SK-N-SH (cell line): Measurements from ENCODE around the gene POLR3B. TPM values are rescaled to one million over a fixed set of nuclear protein-coding genes. Genes with fewer than 3 reads are reported as not detected.

ENCODE experiments used
- CTCF ChIA-PET: fragments of 300-600, 350-600 bp; formaldehyde crosslinking; extraction: SDS; loops from one replicate; lab custom pipeline; 2021; lab: Yijun Ruan, JAX
- POLR2A ChIA-PET: fragments of 350-600 bp; sonication (Branson Sonifier 250); formaldehyde crosslinking; extraction: SDS; loops from one replicate; lab custom pipeline; 2020; ENCODE audit warnings: antibody characterized with exemption, inconsistent platforms; lab: Yijun Ruan, JAX
- DNase-seq: peaks from one replicate; pipeline ENCODE4 v3.0.0; 2012
- H2AFZ ChIP-seq: fragments of 200-600 bp; sonication (generic); 2 replicates; pipeline ENCODE4 v1.8.1; 2016; ENCODE audit warnings: antibody characterized with exemption, mild to moderate bottlenecking, low read depth
- H3F3A ChIP-seq: fragments of 200-600 bp; sonication (generic); replicated peaks from 2 replicates; pipeline ENCODE3; 2016; ENCODE audit warnings: antibody characterized with exemption, mild to moderate bottlenecking; ENCODE audit not compliant: insufficient read depth
- H3K27ac ChIP-seq, 2 experiments: fragments of 200-500 bp in 1 of 2; fragments of 200-600 bp in 1 of 2; sonication (Bioruptor generic) in 1 of 2; sonication (generic), shearing (Covaris generic) in 1 of 2; 2 replicates each; pipeline versions ENCODE4 v1.5.1 to v1.6.1; 2014 to 2016; ENCODE audit warnings: low read depth in 2 of 2, inconsistent platforms in 1 of 2, low read length in 1 of 2, mild to moderate bottlenecking in 1 of 2, mixed read lengths in 1 of 2
- H3K27me3 ChIP-seq: fragments of 200-600 bp; sonication (generic), shearing (Covaris generic); 2 replicates; pipeline ENCODE4 v1.6.1; 2016; ENCODE audit warnings: mixed run types; ENCODE audit not compliant: insufficient read depth
- H3K36me3 ChIP-seq, 2 experiments: fragments of 200-500 bp in 1 of 2; fragments of 200-600 bp in 1 of 2; sonication (Bioruptor generic) in 1 of 2; sonication (generic) in 1 of 2; replicated peaks in 1 of 2; 2 replicates each; pipeline versions ENCODE3 to v1.5.1; 2014 to 2016; ENCODE audit warnings: low read length in 1 of 2, mild to moderate bottlenecking in 1 of 2; ENCODE audit not compliant: insufficient read depth in 2 of 2, control insufficient read depth in 1 of 2
- H3K4me1 ChIP-seq, 2 experiments: fragments of 200-500 bp in 1 of 2; fragments of 200-600 bp in 1 of 2; sonication (Bioruptor generic) in 1 of 2; sonication (generic), shearing (Covaris generic) in 1 of 2; 2 replicates each; pipeline versions ENCODE4 v1.5.1 to v1.6.1; 2014 to 2016; ENCODE audit warnings: low read depth in 1 of 2, low read length in 1 of 2, mixed run types in 1 of 2; ENCODE audit not compliant: insufficient read depth in 2 of 2, control insufficient read depth in 1 of 2
- H3K4me2 ChIP-seq: fragments of 200-600 bp; sonication (generic), shearing (Covaris generic); 2 replicates; pipeline ENCODE4 v1.6.1; 2017; ENCODE audit warnings: mixed run types
- H3K4me3 ChIP-seq, 2 experiments: fragments of 200-500 bp in 1 of 2; fragments of 200-600 bp in 1 of 2; sonication (Bioruptor generic) in 1 of 2; sonication (generic), shearing (Covaris generic) in 1 of 2; 2 replicates each; pipeline versions ENCODE4 v1.5.1 to v1.8.1; 2014 to 2016; ENCODE audit warnings: low read depth in 2 of 2, inconsistent platforms in 1 of 2, low read length in 1 of 2, mild to moderate bottlenecking in 1 of 2, mixed read lengths in 1 of 2, moderate library complexity in 1 of 2
- H3K79me2 ChIP-seq: fragments of 200-600 bp; sonication (generic); 2 replicates; pipeline ENCODE4 v1.8.1; 2017; ENCODE audit warnings: mild to moderate bottlenecking; ENCODE audit not compliant: insufficient read depth
- H3K9ac ChIP-seq: fragments of 200-600 bp; sonication (generic); 2 replicates; pipeline ENCODE4 v1.6.1; 2017; ENCODE audit warnings: mixed run types
- H3K9me2 ChIP-seq: fragments of 200-600 bp; sonication (generic); 2 replicates; pipeline ENCODE4 v1.6.1; 2017; ENCODE audit warnings: mixed run types
- H3K9me3 ChIP-seq: fragments of 200-600 bp; sonication (generic); 2 replicates; pipeline ENCODE4 v1.6.1; 2017; ENCODE audit warnings: mixed run types, mild to moderate bottlenecking, moderate library complexity
- H4K20me1 ChIP-seq: fragments of 200-600 bp; sonication (generic); 2 replicates; pipeline ENCODE4 v1.6.1; 2017; ENCODE audit warnings: mild to moderate bottlenecking, mixed run types; ENCODE audit not compliant: insufficient read depth
- CHD2 ChIP-seq: fragments of 150-350 bp; IDR thresholded peaks from 2 replicates; pipeline ENCODE4 v1.6.1; 2018; ENCODE audit warnings: low read length; ENCODE audit not compliant: partially characterized antibody
- ELF1 ChIP-seq: IDR thresholded peaks from 2 replicates; pipeline ENCODE4 v1.4.0; 2012
- EP300 ChIP-seq, 2 experiments: IDR thresholded peaks; 2 replicates each; pipeline versions ENCODE4 v1.4.0 to v1.6.1; 2012; ENCODE audit warnings: borderline replicate concordance in 1 of 2, low read depth in 1 of 2, low read length in 1 of 2
- EZH2phosphoT487 ChIP-seq: fragments of 200-600 bp; sonication (generic); IDR thresholded peaks from 2 replicates; pipeline ENCODE4 v1.6.1; 2017; ENCODE audit warnings: low read depth, mixed run types, mild to moderate bottlenecking, antibody characterized with exemption, moderate library complexity, borderline replicate concordance
- FOSL2 ChIP-seq: IDR thresholded peaks from 2 replicates; pipeline ENCODE4 v1.4.0; 2012; ENCODE audit warnings: low read depth, mild to moderate bottlenecking, moderate library complexity, borderline replicate concordance
- FOXJ3 ChIP-seq: sonication (generic); formaldehyde crosslinking; IDR thresholded peaks from 2 replicates; pipeline ENCODE4 v1.5.1; 2020; ENCODE audit warnings: mild to moderate bottlenecking, missing genetic modification reagents
- FOXM1 ChIP-seq: IDR thresholded peaks from 2 replicates; pipeline ENCODE4 v1.4.0; 2012; ENCODE audit warnings: low read depth, mild to moderate bottlenecking
- GABPA ChIP-seq: IDR thresholded peaks from 2 replicates; pipeline ENCODE4 v1.4.0; 2012; ENCODE audit warnings: low read depth, mild to moderate bottlenecking
- GATA2 ChIP-seq: sonication (generic); formaldehyde crosslinking; IDR thresholded peaks from 2 replicates; pipeline ENCODE4 v1.5.0; 2020; ENCODE audit warnings: mild to moderate bottlenecking, missing genetic modification reagents
- JUND ChIP-seq: IDR thresholded peaks from 2 replicates; pipeline ENCODE4 v1.4.0; 2012
- MEF2A ChIP-seq: IDR thresholded peaks from 2 replicates; pipeline ENCODE4 v1.4.0; 2012; ENCODE audit warnings: low read depth, borderline replicate concordance
- MXI1 ChIP-seq: IDR thresholded peaks from 2 replicates; pipeline ENCODE4 v1.6.1; 2012; ENCODE audit warnings: mild to moderate bottlenecking, low read depth, low read length, improper control_type of control experiment
- NFIC ChIP-seq: IDR thresholded peaks from 2 replicates; pipeline ENCODE4 v1.4.0; 2012; ENCODE audit warnings: borderline replicate concordance
- NRF1 ChIP-seq: IDR thresholded peaks from 2 replicates; pipeline ENCODE4 v1.6.1; 2012; ENCODE audit warnings: low read depth, mild to moderate bottlenecking, low read length
- RCOR1 ChIP-seq: fragments of 150-350 bp; IDR thresholded peaks from 2 replicates; pipeline ENCODE4 v1.6.1; 2017; ENCODE audit warnings: antibody characterized with exemption, low read length
- RFX5 ChIP-seq: IDR thresholded peaks from 2 replicates; pipeline ENCODE4 v1.6.1; 2012; ENCODE audit warnings: mild to moderate bottlenecking, improper control_type of control experiment, low read length
- RXRA ChIP-seq: IDR thresholded peaks from 2 replicates; pipeline ENCODE4 v1.4.0; 2012; ENCODE audit warnings: low read depth, mild to moderate bottlenecking, borderline replicate concordance
- SIN3A ChIP-seq: IDR thresholded peaks from 2 replicates; pipeline ENCODE4 v1.6.1; 2012; ENCODE audit warnings: low read depth, mild to moderate bottlenecking, low read length, moderate library complexity, borderline replicate concordance
- SMC3 ChIP-seq: IDR thresholded peaks from 2 replicates; pipeline ENCODE4 v1.6.1; 2012; ENCODE audit warnings: low read depth, low read length, improper control_type of control experiment
- TCF12 ChIP-seq: IDR thresholded peaks from 2 replicates; pipeline ENCODE4 v1.4.0; 2012
- TEAD4 ChIP-seq: IDR thresholded peaks from 2 replicates; pipeline ENCODE4 v1.4.0; 2012; ENCODE audit warnings: mild to moderate bottlenecking, borderline replicate concordance; ENCODE audit not compliant: insufficient read depth
- YY1 ChIP-seq: IDR thresholded peaks from 2 replicates; pipeline ENCODE4 v1.4.0; 2012; ENCODE audit warnings: low read depth, mild to moderate bottlenecking
- WGBS: methylation state at CpG from one replicate; pipeline ENCODE4 v1.1.6; 2017; ENCODE audit warnings: low lambda C conversion rate; 5-methylcytosine and 5-hydroxymethylcytosine counted together
- polyA plus RNA-seq, 3 experiments: library from polyadenylated mRNA; depleted of rRNA; stranded (reverse); fragments of >200 nt; gene quantifications; 2 replicates each; pipeline ENCODE4 v1.2.3, GENCODE V29; 2012
- TF ChIP-seq, protein P1 (sequence below): fragments of 200-600 bp; sonication (generic); IDR thresholded peaks from 2 replicates; pipeline ENCODE4 v1.6.1; 2017; ENCODE audit warnings: antibody characterized with exemption, mild to moderate bottlenecking, moderate library complexity
- TF ChIP-seq, protein P2 (sequence below): fragments of 150-350 bp; IDR thresholded peaks from 2 replicates; pipeline ENCODE4 v1.6.1; 2017; ENCODE audit warnings: antibody characterized with exemption, low read length, low read depth, borderline replicate concordance
- TF ChIP-seq, protein P3 (sequence below): IDR thresholded peaks from 2 replicates; pipeline ENCODE4 v1.4.0; 2012; ENCODE audit warnings: low read depth
- TF ChIP-seq, protein P4 (sequence below): IDR thresholded peaks from 2 replicates; pipeline ENCODE4 v1.4.0; 2012; ENCODE audit warnings: low read depth, borderline replicate concordance
- TF ChIP-seq, protein P5 (sequence below): IDR thresholded peaks from 2 replicates; pipeline ENCODE4; 2012

Gene POLR3B
- polyA plus RNA-seq, 1 of the 3 experiments (the other 2 are of a cell fraction), result 3.3 TPM

DNA sequence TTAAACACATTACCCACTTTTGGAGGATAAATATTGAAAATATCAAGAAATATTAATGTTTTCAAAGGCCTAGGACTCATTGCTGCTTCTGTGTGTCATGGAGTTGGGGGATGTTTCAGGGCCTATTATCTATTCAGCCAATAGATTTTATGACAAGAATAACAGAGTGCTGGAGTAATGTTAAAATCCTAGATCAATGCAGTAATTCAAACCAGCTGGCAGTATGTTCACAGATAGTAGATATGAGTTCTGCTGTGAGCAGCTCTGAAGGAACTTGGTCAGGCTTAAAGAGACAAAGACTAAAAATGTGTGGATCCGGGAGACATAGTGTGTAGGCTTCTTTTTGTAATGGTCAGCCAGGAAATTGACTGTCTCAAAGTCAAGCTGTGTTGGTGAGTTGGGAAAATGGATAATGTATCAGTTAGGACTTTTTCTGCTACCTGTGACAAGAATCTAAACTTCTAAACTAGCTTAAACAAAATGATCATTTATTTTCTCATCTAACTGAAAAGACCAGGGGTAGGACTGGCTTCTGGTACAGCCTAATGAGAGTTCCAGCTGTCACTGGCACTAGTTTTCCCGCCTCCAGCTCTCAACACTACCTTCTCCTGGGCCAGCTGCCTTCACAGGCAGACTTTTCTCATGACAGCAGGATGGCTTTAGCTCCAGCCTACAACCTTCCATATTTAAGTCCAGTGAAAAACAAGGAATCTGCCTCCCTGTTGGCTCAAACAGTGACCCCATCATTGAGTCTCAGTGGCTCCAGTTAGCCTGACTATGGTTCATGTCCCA lies 16.3 kb upstream of the POLR3B start:
- DNase-seq, result peak; percentile 45
- Histone ChIP-seq H3K9ac (no peak overlapping the region), H3K36me3 (peaks cover 0 to 3% of the 10 kb centered on the region in 2 experiments), H3K27ac (peak overlapping the region; percentile 8 to 71; a peak in 2 of 4 replicates), H3K4me2 (no peak overlapping the region), H3F3A (peaks cover 13% of the 10 kb centered on the region), H3K9me2 (no peaks in the 10 kb centered on the region), H3K27me3 (no peaks in the 10 kb centered on the region), H3K9me3 (no peaks in the 10 kb centered on the region), H4K20me1 (no peaks in the 10 kb centered on the region), H3K79me2 (no peaks in the 10 kb centered on the region), H3K4me3 (no peak overlapping the region; a peak in 1 of 4 replicates), H3K4me1 (peaks cover 4 to 6% of the 10 kb centered on the region in 2 experiments; a peak in 3 of 4 replicates), H2AFZ (no peak overlapping the region)
- no peak for TF ChIP-seq SMC3
- TF ChIP-seq GABPA, result no peak
- peak; percentile 67 for TF ChIP-seq GATA2 (CRISPR knock-in tag)
- TF ChIP-seq, protein P1, sequence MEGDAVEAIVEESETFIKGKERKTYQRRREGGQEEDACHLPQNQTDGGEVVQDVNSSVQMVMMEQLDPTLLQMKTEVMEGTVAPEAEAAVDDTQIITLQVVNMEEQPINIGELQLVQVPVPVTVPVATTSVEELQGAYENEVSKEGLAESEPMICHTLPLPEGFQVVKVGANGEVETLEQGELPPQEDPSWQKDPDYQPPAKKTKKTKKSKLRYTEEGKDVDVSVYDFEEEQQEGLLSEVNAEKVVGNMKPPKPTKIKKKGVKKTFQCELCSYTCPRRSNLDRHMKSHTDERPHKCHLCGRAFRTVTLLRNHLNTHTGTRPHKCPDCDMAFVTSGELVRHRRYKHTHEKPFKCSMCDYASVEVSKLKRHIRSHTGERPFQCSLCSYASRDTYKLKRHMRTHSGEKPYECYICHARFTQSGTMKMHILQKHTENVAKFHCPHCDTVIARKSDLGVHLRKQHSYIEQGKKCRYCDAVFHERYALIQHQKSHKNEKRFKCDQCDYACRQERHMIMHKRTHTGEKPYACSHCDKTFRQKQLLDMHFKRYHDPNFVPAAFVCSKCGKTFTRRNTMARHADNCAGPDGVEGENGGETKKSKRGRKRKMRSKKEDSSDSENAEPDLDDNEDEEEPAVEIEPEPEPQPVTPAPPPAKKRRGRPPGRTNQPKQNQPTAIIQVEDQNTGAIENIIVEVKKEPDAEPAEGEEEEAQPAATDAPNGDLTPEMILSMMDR, result no peak
- TF ChIP-seq, protein P2, sequence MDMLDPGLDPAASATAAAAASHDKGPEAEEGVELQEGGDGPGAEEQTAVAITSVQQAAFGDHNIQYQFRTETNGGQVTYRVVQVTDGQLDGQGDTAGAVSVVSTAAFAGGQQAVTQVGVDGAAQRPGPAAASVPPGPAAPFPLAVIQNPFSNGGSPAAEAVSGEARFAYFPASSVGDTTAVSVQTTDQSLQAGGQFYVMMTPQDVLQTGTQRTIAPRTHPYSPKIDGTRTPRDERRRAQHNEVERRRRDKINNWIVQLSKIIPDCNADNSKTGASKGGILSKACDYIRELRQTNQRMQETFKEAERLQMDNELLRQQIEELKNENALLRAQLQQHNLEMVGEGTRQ, result no peak
- no peak for TF ChIP-seq MEF2A
- no peak for TF ChIP-seq SIN3A
- no peak for TF ChIP-seq NRF1
- TF ChIP-seq MXI1, result no peak
- TF ChIP-seq EP300 (IDR thresholded peaks at IDR 0.05; ENCODE audit: borderline replicate concordance in 1 of 2, low read depth in 1 of 2, low read length in 1 of 2), result peak in 1 of 2 experiments; percentile 67; a peak in 1 of 4 replicates
- no peak for TF ChIP-seq FOXM1
- TF ChIP-seq NFIC, result no peak; the same call in 1 of the 2 replicates
- TF ChIP-seq, protein P3, sequence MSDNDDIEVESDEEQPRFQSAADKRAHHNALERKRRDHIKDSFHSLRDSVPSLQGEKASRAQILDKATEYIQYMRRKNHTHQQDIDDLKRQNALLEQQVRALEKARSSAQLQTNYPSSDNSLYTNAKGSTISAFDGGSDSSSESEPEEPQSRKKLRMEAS, result no peak
- peak; percentile 92 for TF ChIP-seq TCF12
- TF ChIP-seq RCOR1, result peak; percentile 70; the same call in 1 of the 2 replicates
- TF ChIP-seq FOSL2, result no peak; the same call in 1 of the 2 replicates
- TF ChIP-seq, protein P4, sequence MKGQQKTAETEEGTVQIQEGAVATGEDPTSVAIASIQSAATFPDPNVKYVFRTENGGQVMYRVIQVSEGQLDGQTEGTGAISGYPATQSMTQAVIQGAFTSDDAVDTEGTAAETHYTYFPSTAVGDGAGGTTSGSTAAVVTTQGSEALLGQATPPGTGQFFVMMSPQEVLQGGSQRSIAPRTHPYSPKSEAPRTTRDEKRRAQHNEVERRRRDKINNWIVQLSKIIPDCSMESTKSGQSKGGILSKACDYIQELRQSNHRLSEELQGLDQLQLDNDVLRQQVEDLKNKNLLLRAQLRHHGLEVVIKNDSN, result no peak
- TF ChIP-seq ELF1, result no peak
- no peak for TF ChIP-seq RFX5
- no peak for TF ChIP-seq FOXJ3
- no peak for TF ChIP-seq TEAD4
- TF ChIP-seq YY1, result no peak
- TF ChIP-seq JUND, result peak; percentile 27; the same call in 1 of the 2 replicates
- TF ChIP-seq CHD2, result peak; percentile 58
- TF ChIP-seq, protein P5, sequence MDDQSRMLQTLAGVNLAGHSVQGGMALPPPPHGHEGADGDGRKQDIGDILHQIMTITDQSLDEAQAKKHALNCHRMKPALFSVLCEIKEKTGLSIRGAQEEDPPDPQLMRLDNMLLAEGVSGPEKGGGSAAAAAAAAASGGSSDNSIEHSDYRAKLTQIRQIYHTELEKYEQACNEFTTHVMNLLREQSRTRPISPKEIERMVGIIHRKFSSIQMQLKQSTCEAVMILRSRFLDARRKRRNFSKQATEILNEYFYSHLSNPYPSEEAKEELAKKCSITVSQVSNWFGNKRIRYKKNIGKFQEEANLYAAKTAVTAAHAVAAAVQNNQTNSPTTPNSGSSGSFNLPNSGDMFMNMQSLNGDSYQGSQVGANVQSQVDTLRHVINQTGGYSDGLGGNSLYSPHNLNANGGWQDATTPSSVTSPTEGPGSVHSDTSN, result peak; percentile 44
- no peak for TF ChIP-seq EZH2phosphoT487
- no peak for TF ChIP-seq RXRA
- POLR2A ChIA-PET, result no interaction called here
- 59% methylated on average over 2 of the region's 2 CpGs for WGBS
- CTCF ChIA-PET, result interaction anchor here (0.7 to 4.4 kb wide), 3 partner anchors 16 to 115 kb away, joined by 3 to 21 read pairs (median 3); partner anchors contain the start of gene POLR3B
